Skeletal muscle satellite cell (primary cell): ENCODE data around the gene SYNC.
"Not testable (repeated sequence)": the region's sequence is repeated elsewhere in the genome, so short reads cannot be mapped to it uniquely, and the experiment has no call there.

ENCODE experiments used
- H3K27me3 ChIP-seq: 2 replicates; pipeline ENCODE4 v1.7.0; 2013; ENCODE audit warnings: low read length; ENCODE audit not compliant: control insufficient read depth, insufficient read depth
- H3K36me3 ChIP-seq: 2 replicates; pipeline ENCODE4 v1.7.0; 2013; ENCODE audit warnings: mild to moderate bottlenecking, control low read depth, low read length; ENCODE audit not compliant: insufficient read depth
- H3K4me1 ChIP-seq: 2 replicates; pipeline ENCODE4 v1.7.0; 2013; ENCODE audit warnings: low read length; ENCODE audit not compliant: control insufficient read depth, insufficient read depth
- H3K4me2 ChIP-seq: 2 replicates; pipeline ENCODE4 v1.7.0; 2013; ENCODE audit warnings: mild to moderate bottlenecking, low read length
- H3K4me3 ChIP-seq: 2 replicates; pipeline ENCODE4 v1.7.0; 2013; ENCODE audit warnings: low read length
- H3K9ac ChIP-seq: 2 replicates; pipeline ENCODE4 v1.7.0; 2013; ENCODE audit warnings: mild to moderate bottlenecking, low read depth, low read length, moderate library complexity
- H3K9me3 ChIP-seq: replicated peaks from 2 replicates; pipeline ENCODE4 v1.7.0; 2013; ENCODE audit warnings: mild to moderate bottlenecking, control low read depth, low read length

The SYNC gene

GRCh38 chr1:32652244-32652962 lies 50.2 kb downstream of the SYNC start:
- Histone ChIP-seq H3K4me3 (peak overlapping the region; percentile 93), H3K36me3 (peaks cover 37% of the 10 kb centered on the region), H3K9me3 (no peaks in the 10 kb centered on the region), H3K27me3 (no peaks in the 10 kb centered on the region), H3K9ac (peak overlapping the region; percentile 97), H3K4me2 (peak overlapping the region; percentile 92), H3K4me1 (peaks cover 34% of the 10 kb centered on the region)

- Histone ChIP-seq H3K4me1 (peaks cover 34% of the 10 kb centered on the region), H3K36me3 (peaks cover 28% of the 10 kb centered on the region), H3K9ac (peak overlapping the region; percentile 97), H3K4me2 (peak overlapping the region; percentile 92), H3K4me3 (peak overlapping the region; percentile 93), H3K9me3 (no peaks in the 10 kb centered on the region), H3K27me3 (no peaks in the 10 kb centered on the region)
Measured at GRCh38 chr1:32651461-32652073, 51.0 kb downstream of the SYNC start.

- peaks cover 25% of the 10 kb centered on the region for H3K36me3 ChIP-seq
- H3K9me3 ChIP-seq = no peaks in the 10 kb centered on the region
- H3K4me2 ChIP-seq = peak within 1 kb of the TSS; percentile 97
- peak within 1 kb of the TSS; percentile 97 for H3K9ac ChIP-seq
- H3K4me3 ChIP-seq = peak within 1 kb of the TSS; percentile 93
- H3K27me3 ChIP-seq = no peaks in the 10 kb centered on the region
- H3K4me1 ChIP-seq = peaks cover 34% of the 10 kb centered on the region
Measured at GRCh38 chr1:32650752-32651460, 51.7 kb downstream of the SYNC start, which contains the start of gene RBBP4. Gene RBBP4, plus strand, starts transcription at chr1:32651208. Its CDS starts 99 bp downstream, at chr1:32651307.

GRCh38 chr1:32650248-32650751 lies 52.3 kb downstream of the SYNC start, which contains the start of gene ZBTB8OS:
Gene ZBTB8OS, minus strand, starts transcription at chr1:32650550. Its CDS starts 21 bp downstream, at chr1:32650529.
- H3K27me3 ChIP-seq = no peaks in the 10 kb centered on the region
- peaks cover 34% of the 10 kb centered on the region for H3K4me1 ChIP-seq
- peaks cover 25% of the 10 kb centered on the region for H3K36me3 ChIP-seq
- no peaks in the 10 kb centered on the region for H3K9me3 ChIP-seq
- H3K4me2 ChIP-seq = peak within 1 kb of the TSS; percentile 97
- H3K9ac ChIP-seq = peak within 1 kb of the TSS; percentile 97
- peak within 1 kb of the TSS; percentile 93 for H3K4me3 ChIP-seq

- Histone ChIP-seq H3K36me3 (peaks cover 9% of the 10 kb centered on the region), H3K4me2 (peak overlapping the region; percentile 11), H3K4me1 (peaks cover 21% of the 10 kb centered on the region), H3K4me3 (no peak overlapping the region), H3K9ac (no peak overlapping the region), H3K9me3 (no peaks in the 10 kb centered on the region), H3K27me3 (no peaks in the 10 kb centered on the region)
Measured at GRCh38 chr1:32647308-32648134, 55.0 kb downstream of the SYNC start.

GRCh38 chr1:32644426-32644825 lies 58.1 kb downstream of the SYNC start:
- Histone ChIP-seq H3K36me3 (peaks cover 9% of the 10 kb centered on the region), H3K9ac (no peak overlapping the region), H3K4me2 (no peak overlapping the region), H3K9me3 (no peaks in the 10 kb centered on the region), H3K4me1 (peaks cover 16% of the 10 kb centered on the region), H3K27me3 (no peaks in the 10 kb centered on the region), H3K4me3 (no peak overlapping the region)

- not testable (repeated sequence) for H3K36me3 ChIP-seq, H3K9me3 ChIP-seq, H3K4me3 ChIP-seq, H3K4me2 ChIP-seq, H3K9ac ChIP-seq, H3K27me3 ChIP-seq
- peaks cover 15% of the 10 kb centered on the region for H3K4me1 ChIP-seq
Measured at GRCh38 chr1:32642292-32642827, 60.2 kb downstream of the SYNC start.

GRCh38 chr1:32639489-32640075 lies 63.0 kb downstream of the SYNC start:
- Histone ChIP-seq H3K4me3 (no peak overlapping the region), H3K4me2 (no peak overlapping the region), H3K9me3 (no peaks in the 10 kb centered on the region)

GRCh38 chr1:32636914-32637645 lies 65.5 kb downstream of the SYNC start:
- H3K27me3 ChIP-seq = no peaks in the 10 kb centered on the region
- no peak overlapping the region for H3K4me3 ChIP-seq
- no peaks in the 10 kb centered on the region for H3K9me3 ChIP-seq
- H3K4me2 ChIP-seq = peak overlapping the region; percentile 42
- H3K36me3 ChIP-seq = peaks cover 15% of the 10 kb centered on the region
- H3K4me1 ChIP-seq = peaks cover 21% of the 10 kb centered on the region
- peak overlapping the region; percentile 33 for H3K9ac ChIP-seq

More at GRCh38 chr1:32639489-32640075, 63.0 kb downstream of the SYNC start:
- peaks cover 21% of the 10 kb centered on the region for H3K4me1 ChIP-seq
- no peaks in the 10 kb centered on the region for H3K27me3 ChIP-seq
- no peak overlapping the region for H3K9ac ChIP-seq
- no peaks in the 10 kb centered on the region for H3K36me3 ChIP-seq
